Activated T-cell treated with anti-CD3 and anti-CD28 coated beads, Interleukin-2, amount 50 U/mL, for 1 hour (primary cell): ENCODE data around the gene DHX35.
A peak's percentile ranks its signal among the peaks of the same experiment; 100 is the strongest.

Source experiments
- DNase-seq: peaks from one replicate; pipeline ENCODE4 v3.0.0-alpha.2; 2020

Gene DHX35

GRCh38 chr20:39032997-39033396, 70.9 kb downstream of the DHX35 start:
- DNase-seq, result no peak

GRCh38 chr20:39036011-39036410, 73.9 kb downstream of the DHX35 start:
- DNase-seq, result no peak

GRCh38 chr20:39036851-39037250, 74.7 kb downstream of the DHX35 start:
- no peak for DNase-seq

GRCh38 chr20:39038047-39038446, 75.9 kb downstream of the DHX35 start:
- no peak for DNase-seq

- DNase-seq, result no peak
These were observed 76.4 kb downstream of the DHX35 start for GRCh38 chr20:39038495-39038894.

GRCh38 chr20:39039261-39039660, 77.1 kb downstream of the DHX35 start:
- DNase-seq, result no peak

- no peak for DNase-seq
These were observed 78.0 kb downstream of the DHX35 start for GRCh38 chr20:39040116-39040515.

- no peak for DNase-seq
These were observed 78.9 kb downstream of the DHX35 start for GRCh38 chr20:39041067-39041466.

- no peak for DNase-seq
These were observed 80.4 kb downstream of the DHX35 start for GRCh38 chr20:39042279-39043150.

GRCh38 chr20:39044501-39044900, 82.4 kb downstream of the DHX35 start:
- no peak for DNase-seq

GRCh38 chr20:39045676-39046075, 83.5 kb downstream of the DHX35 start:
- DNase-seq, result no peak

- no peak for DNase-seq
These were observed 85.4 kb downstream of the DHX35 start for GRCh38 chr20:39047417-39047985.

GRCh38 chr20:39048000-39048696, 86.0 kb downstream of the DHX35 start:
- DNase-seq, result peak; percentile 73

- DNase-seq, result peak; percentile 20
These were observed 87.0 kb downstream of the DHX35 start for GRCh38 chr20:39049148-39049547.

GRCh38 chr20:39049684-39050554, 87.8 kb downstream of the DHX35 start:
- DNase-seq, result peak; percentile 86

- DNase-seq, result no peak
These were observed 88.4 kb downstream of the DHX35 start for GRCh38 chr20:39050555-39050902.

GRCh38 chr20:39052676-39053075, 90.5 kb downstream of the DHX35 start:
- no peak for DNase-seq

- DNase-seq, result no peak
These were observed 95.0 kb downstream of the DHX35 start for GRCh38 chr20:39057143-39057542.

- no peak for DNase-seq
These were observed 95.8 kb downstream of the DHX35 start for GRCh38 chr20:39057911-39058310.

- DNase-seq, result no peak
These were observed 96.9 kb downstream of the DHX35 start for GRCh38 chr20:39059036-39059435.

- no peak for DNase-seq
These were observed 104.5 kb downstream of the DHX35 start for GRCh38 chr20:39066471-39067242.

- DNase-seq, result no peak
These were observed 105.5 kb downstream of the DHX35 start for GRCh38 chr20:39067526-39068216.
